Psoas muscle (tissue), 8 donors: ENCODE measurements around the gene TENM4. TPM values are rescaled to one million over a fixed set of nuclear protein-coding genes. Genes with fewer than 3 reads are reported as not detected.

Source experiments
- ATAC-seq, 4 donors: fragments of 200-7000 bp; cut with Tn5 transposase; one replicate each; pipeline ENCODE4 v1.9.1; 2020; ENCODE audit warnings: moderate library complexity in 3 of 4, mild to moderate bottlenecking in 2 of 4
- DNase-seq, 2 donors: peaks; one replicate each; pipeline ENCODE4 v3.0.0-alpha.2; 2020
- H3K27ac ChIP-seq: fragments of 200-600 bp; one replicate; pipeline ENCODE4 v1.8.0; 2022
- H3K27me3 ChIP-seq, 3 donors: fragments of 200-600 bp in 1 of 3; one replicate each; pipeline versions ENCODE4 v1.6.1 to v1.8.0; 2013 to 2022; ENCODE audit warnings: low read length in 2 of 3, mild to moderate bottlenecking in 2 of 3, moderate library complexity in 1 of 3; ENCODE audit not compliant: insufficient read depth in 3 of 3
- H3K36me3 ChIP-seq, 2 donors: fragments of 200-600 bp in 1 of 2; one replicate each; pipeline versions ENCODE4 v1.6.1 to v1.8.0; 2013 to 2022; ENCODE audit warnings: low read depth in 1 of 2, mild to moderate bottlenecking in 1 of 2, moderate library complexity in 1 of 2; ENCODE audit not compliant: insufficient read depth in 1 of 2
- H3K4me1 ChIP-seq: fragments of 200-600 bp; one replicate; pipeline ENCODE4 v1.8.0; 2022
- H3K4me3 ChIP-seq: fragments of 200-600 bp; one replicate; pipeline ENCODE4 v1.8.0; 2022; ENCODE audit warnings: mild to moderate bottlenecking
- H3K9me3 ChIP-seq: fragments of 200-600 bp; one replicate; pipeline ENCODE4 v1.8.0; 2022
- WGBS, 3 donors: extraction: QIAGEN DNeasy Blood & Tissue Kit; methylation state at CpG; one replicate each; pipeline versions ENCODE4 v1.1.6 to v1.1.7; 2013; 5-methylcytosine and 5-hydroxymethylcytosine counted together
- intact Hi-C, 2 donors: fragments of 100-400 bp; cut with DNase I; formaldehyde crosslinking; loops; one replicate each; pipeline versions ENCODE4 v1.11.0 to v1.14.2; 2022
- polyA plus RNA-seq, 3 donors: library from polyadenylated mRNA; stranded (reverse); fragments of 200-250 nt; gene quantifications; one replicate each; pipeline ENCODE4 v1.2.3, GENCODE V29; 2013
- total RNA-seq, 4 donors: library from RNA; stranded (reverse); fragmentation: NEBNext Ultra II Directional in 2 of 4; extraction: Animal tissue kit (Norgen Biotek cat#: 25700) in 2 of 4; gene quantifications; one replicate each; pipeline versions ENCODE4 v1.2.1 to v1.2.4, GENCODE V29; 2021 to 2023
- TF ChIP-seq, protein P1 (sequence below): fragments of 200-600 bp; IDR thresholded peaks from one replicate; pipeline ENCODE4 v1.8.0; 2022; ENCODE audit warnings: antibody characterized with exemption
- donor health status: healthy with polysubstance abuse.
- donor health status: DM: no; HTN: no; CAD: no; lungs with moderate emphysema.
- donor health status: Bipolar disorder and iron deficiency.
- donor health status: healthy.
- donor health status: DM: yes; HTN: yes; CAD: no.
- donor health status: DM: no; HTN: no; CAD: no.
- donor health status: DM: no; HTN: no; CAD: no.
- donor health status: DM: yes; HTN: yes; CAD: no.

Gene TENM4
- total and polyA plus RNA-seq, 7 donors, result 0.05 to 1.7 (median 0.48) TPM

- Histone ChIP-seq H3K9me3 (no peaks in the 10 kb centered on the region), H3K4me3 (no peak overlapping the region), H3K36me3 (no peaks in the 10 kb centered on the region), H3K27ac (no peak overlapping the region), H3K27me3 (no peaks in the 10 kb centered on the region), H3K4me1 (no peaks in the 10 kb centered on the region)
- TF ChIP-seq, protein P1, sequence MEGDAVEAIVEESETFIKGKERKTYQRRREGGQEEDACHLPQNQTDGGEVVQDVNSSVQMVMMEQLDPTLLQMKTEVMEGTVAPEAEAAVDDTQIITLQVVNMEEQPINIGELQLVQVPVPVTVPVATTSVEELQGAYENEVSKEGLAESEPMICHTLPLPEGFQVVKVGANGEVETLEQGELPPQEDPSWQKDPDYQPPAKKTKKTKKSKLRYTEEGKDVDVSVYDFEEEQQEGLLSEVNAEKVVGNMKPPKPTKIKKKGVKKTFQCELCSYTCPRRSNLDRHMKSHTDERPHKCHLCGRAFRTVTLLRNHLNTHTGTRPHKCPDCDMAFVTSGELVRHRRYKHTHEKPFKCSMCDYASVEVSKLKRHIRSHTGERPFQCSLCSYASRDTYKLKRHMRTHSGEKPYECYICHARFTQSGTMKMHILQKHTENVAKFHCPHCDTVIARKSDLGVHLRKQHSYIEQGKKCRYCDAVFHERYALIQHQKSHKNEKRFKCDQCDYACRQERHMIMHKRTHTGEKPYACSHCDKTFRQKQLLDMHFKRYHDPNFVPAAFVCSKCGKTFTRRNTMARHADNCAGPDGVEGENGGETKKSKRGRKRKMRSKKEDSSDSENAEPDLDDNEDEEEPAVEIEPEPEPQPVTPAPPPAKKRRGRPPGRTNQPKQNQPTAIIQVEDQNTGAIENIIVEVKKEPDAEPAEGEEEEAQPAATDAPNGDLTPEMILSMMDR, result no peak
- intact Hi-C loops, result no loop called here
- no peak for DNase-seq
- WGBS, 3 donors, result 27 to 46% (median 34%) methylated on average over 3 of the region's 3 CpGs
- ATAC-seq, result peak in 2 of 4 donors; percentile 38 to 57
Observed at GRCh38 chr11:78905756-78906155, 535.1 kb downstream of the TENM4 start.

- Histone ChIP-seq H3K4me1 (no peaks in the 10 kb centered on the region), H3K9me3 (no peaks in the 10 kb centered on the region), H3K4me3 (no peak overlapping the region), H3K36me3 (no peaks in the 10 kb centered on the region), H3K27me3 (no peaks in the 10 kb centered on the region), H3K27ac (no peak overlapping the region)
- DNase-seq (no peak), ATAC-seq (no peak)
- WGBS, 3 donors, result 82 to 86% (median 83%) methylated on average over 43 of the region's 43 CpGs
- intact Hi-C loops, result no loop called here
- TF ChIP-seq, protein P1, result no peak
Observed at GRCh38 chr11:78902771-78903507, 537.9 kb downstream of the TENM4 start.

DNA sequence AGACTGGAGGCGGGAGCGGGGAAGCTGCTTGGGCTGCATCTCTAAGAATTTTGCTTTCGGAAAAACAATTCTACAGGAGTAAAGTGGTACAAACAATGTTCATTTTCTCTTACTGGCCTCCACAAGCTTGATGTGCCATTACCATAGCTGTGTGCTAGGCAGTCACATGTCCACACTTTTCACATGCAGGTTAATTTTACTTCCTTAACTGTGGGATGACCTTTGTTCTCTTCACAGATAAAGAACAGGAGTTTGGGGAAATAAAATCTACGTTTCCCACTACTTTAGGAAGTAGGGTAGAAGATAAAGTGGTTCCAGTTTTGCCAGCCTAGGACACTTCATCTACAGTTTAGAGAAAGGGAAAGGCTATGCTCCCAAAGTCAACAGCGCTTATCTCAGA, 539.0 kb downstream of the TENM4 start:
- H3K27ac ChIP-seq, result no peak overlapping the region
- no peaks in the 10 kb centered on the region for H3K36me3 ChIP-seq
- no peaks in the 10 kb centered on the region for H3K4me1 ChIP-seq
- H3K9me3 ChIP-seq, result no peaks in the 10 kb centered on the region
- no peak for ATAC-seq
- no peaks in the 10 kb centered on the region for H3K27me3 ChIP-seq
- 93 to 97% (median 96%) methylated on average over 5 of the region's 5 CpGs for WGBS, 3 donors
- intact Hi-C loops, result no loop called here
- no peak for DNase-seq
- TF ChIP-seq, protein P1, result no peak
- no peak overlapping the region for H3K4me3 ChIP-seq

DNA sequence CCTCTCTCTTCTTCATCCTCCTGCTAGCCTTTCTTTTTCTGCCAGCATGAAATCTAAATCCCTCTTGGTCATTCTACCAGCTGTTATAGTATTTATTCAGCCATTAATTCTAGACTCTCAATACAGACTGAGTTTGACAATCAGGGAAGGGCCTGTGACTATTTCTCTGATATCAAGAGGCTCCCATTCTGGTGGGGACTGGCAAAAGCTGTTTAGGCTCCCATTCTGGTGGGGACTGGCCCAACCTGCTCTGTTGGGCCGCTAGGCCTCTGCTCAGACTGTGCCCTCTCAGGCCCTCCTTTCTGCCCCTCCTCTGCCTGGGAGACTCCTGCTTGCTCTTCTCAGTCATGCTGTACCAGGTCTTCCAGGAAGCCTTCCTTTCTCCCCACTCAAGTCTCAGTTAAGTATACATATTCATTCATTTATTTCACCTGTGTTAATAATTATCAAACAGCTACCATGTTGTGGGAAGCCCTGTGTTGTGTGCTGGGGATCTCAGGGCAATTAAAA, 542.5 kb downstream of the TENM4 start:
- H3K27ac ChIP-seq, result no peak overlapping the region
- 79 to 90% (median 83%) methylated on average over 1 of the region's 1 CpG for WGBS, 3 donors
- no peaks in the 10 kb centered on the region for H3K9me3 ChIP-seq
- TF ChIP-seq, protein P1, result no peak
- intact Hi-C loops, result no loop called here
- H3K27me3 ChIP-seq, result no peaks in the 10 kb centered on the region
- H3K36me3 ChIP-seq, result no peaks in the 10 kb centered on the region
- no peaks in the 10 kb centered on the region for H3K4me1 ChIP-seq
- ATAC-seq, result no peak
- DNase-seq, result no peak
- no peak overlapping the region for H3K4me3 ChIP-seq
